Activated naive CD4-positive, alpha-beta T cell treated with anti-CD3 and anti-CD28 coated beads, Interleukin-2, amount 50 U/mL, for 72 hours (primary cell): ENCODE measurements around the gene METAP1D. TPM values are rescaled to one million over a fixed set of nuclear protein-coding genes. Genes with fewer than 3 reads are reported as not detected.
A peak's percentile ranks its signal among the peaks of the same experiment; 100 is the strongest.
"Not testable (repeated sequence)": the region's sequence is repeated elsewhere in the genome, so short reads cannot be mapped to it uniquely, and the experiment has no call there.

Experiments used
- ATAC-seq, 2 donors: fragments of 150-1000 bp; cut with Tn5 transposase; 2 replicates each; pipeline ENCODE4 v1.10.0; 2021; ENCODE audit warnings: mild to moderate bottlenecking in 2 of 2, moderate library complexity in 2 of 2
- DNase-seq, 2 donors: peaks; one replicate each; pipeline ENCODE4 v3.0.0; 2021 to 2022; ENCODE audit warnings: low spot score in 2 of 2
- H3K27ac Mint-ChIP-seq, 2 donors: one replicate each; pipeline ENCODE4 v1.8.0; 2022; ENCODE audit warnings: mild to moderate bottlenecking in 2 of 2, mixed read lengths in 2 of 2
- H3K36me3 Mint-ChIP-seq, 2 donors: one replicate each; pipeline ENCODE4 v1.8.0; 2022; ENCODE audit warnings: mixed read lengths in 2 of 2
- H3K9me3 Mint-ChIP-seq, 2 donors: one replicate each; pipeline ENCODE4 v1.8.0; 2022; ENCODE audit warnings: mixed read lengths in 2 of 2
- total RNA-seq, 2 donors: library from RNA; stranded (reverse); gene quantifications; one replicate each; pipeline ENCODE4 v1.2.3, GENCODE V29; 2022

The METAP1D gene
- total RNA-seq, 2 donors from 2014 or later, result 2.6 to 4.2 TPM

DNA sequence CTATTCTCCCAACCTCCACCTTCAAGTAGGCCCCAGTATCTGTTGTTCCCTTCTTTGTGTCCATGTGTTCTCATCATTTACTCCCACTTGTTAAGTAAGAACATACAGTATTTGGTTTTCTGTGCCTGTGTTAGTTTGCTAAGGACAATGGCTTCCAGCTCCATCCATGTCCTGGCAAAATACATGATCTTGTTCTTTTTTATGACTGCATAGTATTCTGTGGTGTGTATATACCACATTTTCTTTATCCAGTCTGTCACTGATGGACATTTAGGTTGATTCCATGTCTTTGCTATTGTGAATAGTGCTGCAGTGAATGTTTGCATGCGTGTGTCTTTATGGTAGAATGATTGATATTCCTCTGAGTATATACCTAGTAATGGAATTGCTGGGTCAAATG lies 15.8 kb upstream of the METAP1D start:
- not testable (repeated sequence) for ATAC-seq

DNA sequence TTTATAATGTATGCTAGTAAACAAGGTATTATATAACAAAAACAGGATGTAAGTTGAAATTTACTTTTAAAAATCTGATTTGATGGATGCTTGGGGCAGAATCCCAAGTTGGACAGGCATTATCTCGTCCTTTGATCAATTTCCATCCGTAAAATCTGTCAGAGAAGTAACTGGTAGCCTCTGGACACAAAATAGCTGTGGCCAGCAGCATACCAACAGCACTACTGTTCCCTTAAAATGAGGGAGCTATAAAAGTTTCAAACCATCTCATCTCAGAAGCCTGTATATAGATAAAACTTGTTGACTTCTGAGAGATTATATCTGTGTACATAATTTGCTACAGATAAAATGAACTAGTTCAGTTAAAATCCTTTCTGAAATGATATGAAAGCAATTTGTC lies 14.7 kb upstream of the METAP1D start:
- peaks cover 5% of the 10 kb centered on the region in 2 donors for H3K36me3 Mint-ChIP-seq
- no peaks in the 10 kb centered on the region for H3K9me3 Mint-ChIP-seq
- ATAC-seq (no peak), DNase-seq (no peak)
- no peak overlapping the region for H3K27ac Mint-ChIP-seq

More for the DNA sequence above, 15.8 kb upstream of the METAP1D start:
- H3K27ac Mint-ChIP-seq, DNase-seq, H3K9me3 Mint-ChIP-seq: not testable (repeated sequence)
- H3K36me3 Mint-ChIP-seq, result peaks cover 5 to 14% of the 10 kb centered on the region in 2 donors

DNA sequence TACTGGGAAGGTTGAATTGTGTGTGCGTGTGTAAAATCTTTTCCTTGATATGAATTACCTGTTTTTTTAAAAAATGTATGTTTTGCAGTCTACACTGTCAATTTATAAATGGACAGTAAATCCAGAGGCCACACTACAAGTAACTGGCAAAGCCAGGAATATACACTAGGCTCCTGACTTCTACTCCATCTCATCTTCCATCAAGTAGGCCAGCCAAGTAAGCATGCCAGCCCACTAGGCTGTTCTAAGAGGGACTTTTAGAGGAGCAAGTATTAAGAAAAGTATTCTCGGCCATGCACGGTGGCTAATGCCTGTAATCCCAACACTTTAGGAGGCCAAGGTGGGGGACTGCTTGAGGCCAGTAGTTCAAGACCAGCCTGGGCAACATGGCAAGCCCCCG lies 13.0 kb upstream of the METAP1D start:
- Mint-ChIP-seq H3K36me3 (peaks cover 5% of the 10 kb centered on the region in 2 donors), H3K27ac (no peak overlapping the region), H3K9me3 (no peaks in the 10 kb centered on the region)
- DNase-seq (no peak), ATAC-seq (no peak)

DNA sequence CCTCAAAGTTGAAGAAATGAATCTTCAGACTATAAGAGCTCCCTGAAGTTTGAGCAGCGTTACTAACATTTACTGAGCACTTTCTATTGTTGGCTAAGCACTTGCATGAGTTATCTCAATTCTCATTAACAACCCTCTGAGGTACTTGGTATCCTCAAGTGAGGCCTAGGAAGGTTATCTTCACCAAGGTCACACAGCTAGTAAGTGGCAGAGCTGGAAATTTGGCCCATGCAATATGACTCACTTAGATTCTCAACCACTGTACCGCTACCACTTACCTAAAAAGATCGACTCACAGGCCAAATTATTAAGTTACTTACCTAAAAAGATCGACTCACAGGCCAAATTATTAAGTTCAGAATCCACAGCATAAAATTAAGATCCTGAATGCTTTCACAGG lies 8.7 kb upstream of the METAP1D start:
- no peak overlapping the region for H3K27ac Mint-ChIP-seq
- peak; percentile 56 to 61 for ATAC-seq

DNA sequence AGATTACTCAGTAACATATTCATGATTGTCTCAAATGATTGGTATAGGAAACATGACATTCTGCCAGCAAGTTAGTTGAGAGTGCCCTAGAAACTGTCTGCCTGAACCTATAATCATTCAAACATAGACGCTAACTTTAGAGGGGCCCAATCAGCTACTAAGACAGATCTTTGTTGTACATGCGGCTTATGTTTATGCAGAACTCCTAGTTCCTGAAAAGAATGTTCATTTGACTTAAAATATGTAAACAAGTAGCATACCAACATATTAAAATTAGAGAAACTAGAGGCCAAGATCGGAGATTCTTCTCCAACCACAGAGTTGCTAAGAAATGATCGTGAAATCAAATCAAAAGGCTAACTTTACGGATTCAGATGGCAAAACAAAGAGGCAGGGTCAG lies 4.2 kb upstream of the METAP1D start:
- Mint-ChIP-seq H3K27ac (no peak overlapping the region), H3K36me3 (peaks cover 0 to 8% of the 10 kb centered on the region in 2 donors), H3K9me3 (no peaks in the 10 kb centered on the region)
- ATAC-seq, result no peak
- no peak for DNase-seq

More for the DNA sequence above, 8.7 kb upstream of the METAP1D start:
- Mint-ChIP-seq H3K9me3 (no peaks in the 10 kb centered on the region), H3K36me3 (no peaks in the 10 kb centered on the region)
- no peak for DNase-seq

DNA sequence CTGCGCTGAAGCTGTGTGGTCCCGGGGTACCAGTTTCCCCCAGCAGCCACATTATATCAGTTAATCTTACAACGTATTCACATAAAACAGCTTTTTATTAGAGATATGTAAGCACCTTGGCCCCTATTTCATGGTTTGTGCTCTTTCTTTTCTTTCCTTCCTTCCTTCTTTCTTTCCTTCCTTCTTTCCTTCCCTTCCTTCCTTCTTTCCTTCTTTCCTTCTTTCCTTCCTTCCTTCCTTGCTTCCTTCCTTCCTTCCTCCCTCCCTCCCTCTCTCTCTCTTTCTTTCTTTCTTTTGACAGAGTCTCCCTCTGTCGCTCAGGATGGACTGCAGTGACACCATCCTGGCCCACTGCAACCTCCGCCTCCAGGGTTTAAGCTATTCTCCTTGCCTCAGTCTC lies 3.7 kb upstream of the METAP1D start:
- DNase-seq, result no peak
- H3K36me3 Mint-ChIP-seq, result peaks cover 0 to 10% of the 10 kb centered on the region in 2 donors
- ATAC-seq, result no peak

DNA sequence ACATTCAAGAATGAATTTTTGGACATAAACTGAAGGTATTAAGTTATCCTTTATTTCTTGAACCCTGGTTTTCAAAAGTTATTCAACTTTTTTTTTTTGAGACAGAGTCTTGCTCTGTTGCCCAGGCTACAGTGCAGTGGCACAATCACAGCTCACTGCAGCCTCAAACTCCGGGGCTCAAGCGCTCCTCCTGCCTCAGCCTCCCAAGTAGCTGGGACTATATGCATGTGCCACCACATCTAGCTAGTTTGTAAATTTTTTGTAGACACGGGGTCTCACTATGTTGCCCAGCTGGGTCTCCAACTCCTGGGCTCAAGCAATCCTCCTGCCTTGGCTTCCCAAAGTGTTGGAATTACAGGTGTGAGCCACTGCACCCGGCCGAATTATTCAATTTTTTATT lies 2.7 kb upstream of the METAP1D start:
- ATAC-seq, H3K9me3 Mint-ChIP-seq, H3K36me3 Mint-ChIP-seq, DNase-seq, H3K27ac Mint-ChIP-seq: not testable (repeated sequence)

More for the DNA sequence above, 3.7 kb upstream of the METAP1D start:
- H3K9me3 Mint-ChIP-seq, result no peaks in the 10 kb centered on the region
- no peak overlapping the region for H3K27ac Mint-ChIP-seq

DNA sequence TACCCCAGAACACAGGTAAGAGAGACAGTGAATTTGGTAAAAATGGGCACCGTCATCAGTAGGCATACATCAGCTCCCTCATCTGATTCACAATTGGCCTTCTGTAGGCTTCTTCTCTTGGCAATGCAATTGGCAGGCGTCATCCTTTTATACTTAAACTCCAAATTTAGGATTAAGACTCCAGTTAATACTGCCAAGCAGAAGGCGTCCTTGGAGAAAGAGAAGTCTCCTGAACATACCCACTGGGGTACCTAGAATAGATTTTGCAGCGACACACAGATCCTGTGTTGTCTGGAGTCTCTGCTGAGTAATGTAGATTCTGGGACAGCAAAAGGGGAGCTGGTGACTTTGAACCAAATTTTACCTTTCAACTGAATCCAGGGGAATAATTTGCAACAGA lies 592 bp upstream of the METAP1D start:
- no peaks in the 10 kb centered on the region for H3K9me3 Mint-ChIP-seq
- no peak for DNase-seq
- peaks cover 0 to 10% of the 10 kb centered on the region in 2 donors for H3K36me3 Mint-ChIP-seq
- peak overlapping the region in 1 of 2 donors; percentile 85 for H3K27ac Mint-ChIP-seq
- peak in 1 of 2 donors; percentile 2 for ATAC-seq

DNA sequence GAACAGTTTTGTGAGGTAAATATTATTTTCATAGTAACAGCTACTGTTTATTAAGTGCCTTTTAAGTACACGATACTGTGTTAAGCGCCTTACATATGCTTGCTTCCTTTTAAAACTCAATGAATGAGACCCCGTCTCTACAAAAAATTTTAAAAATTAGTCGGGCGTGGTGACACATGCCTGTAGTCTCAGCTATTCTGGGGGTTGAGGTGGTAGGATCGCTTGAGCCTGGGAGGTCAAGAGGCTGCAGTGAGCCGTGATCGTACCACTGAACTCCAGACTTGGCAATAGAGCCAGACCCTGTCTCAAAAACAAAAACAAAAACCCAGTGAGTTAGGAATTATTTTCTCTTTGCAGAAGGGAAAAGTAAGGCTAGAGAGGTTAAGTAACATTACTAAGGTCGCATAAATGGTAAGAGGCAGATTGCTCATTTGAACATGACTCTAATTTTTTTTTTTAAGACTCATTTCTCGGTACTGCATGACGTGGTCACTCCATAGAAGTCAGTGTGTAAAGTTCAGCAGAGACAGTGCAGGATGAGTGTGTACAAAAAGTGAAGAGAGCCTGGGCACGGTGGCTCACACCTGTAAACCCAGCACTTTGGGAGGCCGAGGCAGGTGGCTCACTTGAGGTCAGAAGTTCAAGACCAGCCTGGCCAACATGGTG lies 1.1 kb downstream of the METAP1D start:
- Mint-ChIP-seq H3K27ac (peak overlapping the region in 1 of 2 donors; percentile 85), H3K36me3 (peaks cover 0 to 10% of the 10 kb centered on the region in 2 donors), H3K9me3 (no peaks in the 10 kb centered on the region)
- DNase-seq (no peak), ATAC-seq (no peak)

DNA sequence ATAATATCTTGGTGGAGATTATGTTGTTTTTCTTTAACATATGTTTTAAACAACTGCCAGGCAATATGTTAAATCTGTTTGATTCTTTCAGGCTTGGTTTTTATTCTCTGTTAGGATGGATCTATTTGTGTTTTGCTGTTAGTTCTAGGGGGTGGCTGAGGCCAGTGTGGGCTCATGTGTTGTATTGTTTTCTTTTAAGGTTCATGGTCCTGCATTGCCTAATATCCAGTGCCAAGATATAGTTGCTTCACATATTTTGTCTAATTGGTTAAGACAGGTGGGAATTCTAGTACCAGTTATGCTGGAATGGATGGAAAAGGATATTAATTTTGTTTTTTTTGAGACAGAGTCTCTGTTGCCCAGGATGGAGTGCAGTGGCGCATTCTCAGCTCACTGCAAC lies 7.6 kb downstream of the METAP1D start:
- DNase-seq (no peak), ATAC-seq (no peak)
- Mint-ChIP-seq H3K27ac (no peak overlapping the region), H3K36me3 (peaks cover 0 to 6% of the 10 kb centered on the region in 2 donors), H3K9me3 (no peaks in the 10 kb centered on the region)

DNA sequence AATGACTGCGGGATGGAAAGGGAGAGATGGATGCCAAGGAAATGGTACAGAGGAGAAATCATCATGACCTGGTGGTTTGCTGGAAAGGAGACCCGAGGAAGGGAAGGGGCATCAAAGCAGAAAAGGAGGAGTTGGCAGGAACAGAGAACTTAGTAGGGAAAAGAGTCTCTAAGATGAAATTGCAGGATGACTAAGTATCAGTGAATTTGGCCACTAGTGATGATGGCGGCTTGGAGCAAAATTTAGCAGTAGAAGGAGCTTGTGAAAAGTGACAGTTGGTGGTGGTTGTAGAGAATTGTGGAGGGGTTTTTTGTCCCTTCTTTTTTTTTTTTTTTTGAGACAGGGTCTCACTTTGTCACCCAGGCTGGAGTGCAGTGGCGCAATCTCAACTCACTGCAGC lies 10.1 kb downstream of the METAP1D start:
- Mint-ChIP-seq H3K27ac (no peak overlapping the region), H3K36me3 (peaks cover 0 to 6% of the 10 kb centered on the region in 2 donors), H3K9me3 (no peaks in the 10 kb centered on the region)
- ATAC-seq (no peak), DNase-seq (no peak)

DNA sequence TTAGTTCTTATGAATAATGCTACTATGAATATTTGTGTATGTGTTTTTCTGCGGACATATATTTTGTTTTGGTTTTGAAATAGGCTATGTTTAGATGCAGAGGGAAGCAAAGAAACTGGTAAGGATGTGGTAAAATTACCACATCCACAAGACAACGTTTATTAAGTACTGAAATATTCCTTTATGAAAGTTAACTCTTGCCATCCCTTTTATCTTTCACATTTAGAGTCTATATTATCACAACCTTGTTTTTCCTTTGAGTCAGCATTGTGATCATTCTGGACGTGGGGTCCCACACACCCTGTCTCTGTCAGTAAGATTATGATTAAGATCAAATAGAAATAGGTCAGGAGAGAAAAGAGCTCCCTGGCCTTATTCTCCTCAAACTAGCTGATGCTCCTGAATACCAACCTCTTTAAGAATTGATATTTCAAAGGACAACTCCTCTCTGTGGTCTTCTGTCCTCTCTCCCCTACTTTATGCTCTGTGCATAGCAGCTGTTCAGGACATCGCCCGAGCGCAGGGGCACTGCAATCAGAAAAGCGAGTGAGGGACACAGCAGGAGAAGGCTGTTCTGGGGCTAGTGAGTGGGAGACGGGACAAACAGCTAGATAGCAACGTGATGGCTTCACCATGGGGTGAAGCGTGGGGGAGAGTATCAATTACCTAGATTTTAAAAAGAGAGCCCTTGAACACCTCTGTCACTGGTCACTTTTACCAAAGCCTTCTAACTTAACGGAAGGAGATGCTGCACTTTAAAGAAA lies 12.2 kb downstream of the METAP1D start:
- DNase-seq (no peak), ATAC-seq (peak in 1 of 2 donors; percentile 89)
- Mint-ChIP-seq H3K27ac (no peak overlapping the region), H3K36me3 (peaks cover 0 to 6% of the 10 kb centered on the region in 2 donors), H3K9me3 (no peaks in the 10 kb centered on the region)

DNA sequence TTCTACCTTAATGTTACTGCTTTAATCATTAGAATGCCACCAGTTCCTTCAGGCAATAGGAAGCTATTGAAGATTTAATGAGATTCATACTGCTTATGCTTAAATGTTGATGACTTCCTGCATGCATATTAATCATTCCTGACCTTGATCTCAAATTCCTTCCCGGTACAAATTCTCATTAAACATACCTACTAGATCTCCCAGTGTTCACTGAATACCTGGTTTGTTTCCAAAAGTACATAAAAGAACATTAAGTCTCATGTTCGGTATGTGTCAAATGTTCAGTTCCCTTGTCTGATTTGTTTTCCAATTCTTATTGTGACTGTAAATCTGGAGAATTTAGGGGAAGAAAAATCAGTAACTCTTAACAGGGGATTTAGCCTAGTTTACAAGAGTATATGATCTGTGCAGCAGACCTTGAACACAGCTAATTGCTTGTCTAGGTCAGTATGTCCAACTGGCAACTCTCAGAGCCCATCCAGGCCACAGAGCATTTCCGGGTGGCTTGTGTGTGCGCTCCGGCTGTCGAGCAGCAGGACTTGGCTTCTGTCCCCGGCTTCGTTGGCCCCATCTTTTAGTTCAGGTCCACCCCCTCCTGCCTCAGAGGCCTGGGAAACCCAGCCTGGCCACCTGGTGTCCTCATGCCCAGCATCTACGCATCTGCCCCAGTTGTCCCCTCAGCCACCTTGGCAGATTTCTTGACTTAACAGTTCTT lies 13.1 kb downstream of the METAP1D start:
- no peaks in the 10 kb centered on the region for H3K9me3 Mint-ChIP-seq
- DNase-seq, result no peak
- peaks cover 0 to 6% of the 10 kb centered on the region in 2 donors for H3K36me3 Mint-ChIP-seq
- no peak for ATAC-seq
- H3K27ac Mint-ChIP-seq, result peak overlapping the region in 1 of 2 donors; percentile 24

DNA sequence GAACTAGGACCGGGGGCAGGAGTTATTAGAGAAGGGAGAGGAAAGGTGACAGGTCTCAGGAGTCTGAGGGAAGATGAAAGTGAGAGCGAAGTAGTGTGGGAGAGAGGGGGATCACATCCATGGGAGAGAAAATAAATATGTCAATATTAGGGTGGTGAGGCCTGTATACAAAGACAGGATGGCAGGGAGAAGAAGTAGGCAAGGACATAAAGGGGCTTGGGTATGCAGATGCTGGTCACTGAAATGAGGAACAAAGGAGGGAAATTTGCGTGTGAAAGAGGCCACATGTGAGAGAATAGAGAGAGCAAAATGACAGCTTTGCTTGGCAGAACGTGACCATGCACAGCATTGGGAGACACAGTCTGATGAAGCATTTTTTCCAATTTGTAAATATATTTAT lies 13.6 kb downstream of the METAP1D start:
- Mint-ChIP-seq H3K36me3 (peaks cover 0 to 6% of the 10 kb centered on the region in 2 donors), H3K27ac (peak overlapping the region in 1 of 2 donors; percentile 24), H3K9me3 (no peaks in the 10 kb centered on the region)
- DNase-seq, result no peak
- ATAC-seq, result no peak

DNA sequence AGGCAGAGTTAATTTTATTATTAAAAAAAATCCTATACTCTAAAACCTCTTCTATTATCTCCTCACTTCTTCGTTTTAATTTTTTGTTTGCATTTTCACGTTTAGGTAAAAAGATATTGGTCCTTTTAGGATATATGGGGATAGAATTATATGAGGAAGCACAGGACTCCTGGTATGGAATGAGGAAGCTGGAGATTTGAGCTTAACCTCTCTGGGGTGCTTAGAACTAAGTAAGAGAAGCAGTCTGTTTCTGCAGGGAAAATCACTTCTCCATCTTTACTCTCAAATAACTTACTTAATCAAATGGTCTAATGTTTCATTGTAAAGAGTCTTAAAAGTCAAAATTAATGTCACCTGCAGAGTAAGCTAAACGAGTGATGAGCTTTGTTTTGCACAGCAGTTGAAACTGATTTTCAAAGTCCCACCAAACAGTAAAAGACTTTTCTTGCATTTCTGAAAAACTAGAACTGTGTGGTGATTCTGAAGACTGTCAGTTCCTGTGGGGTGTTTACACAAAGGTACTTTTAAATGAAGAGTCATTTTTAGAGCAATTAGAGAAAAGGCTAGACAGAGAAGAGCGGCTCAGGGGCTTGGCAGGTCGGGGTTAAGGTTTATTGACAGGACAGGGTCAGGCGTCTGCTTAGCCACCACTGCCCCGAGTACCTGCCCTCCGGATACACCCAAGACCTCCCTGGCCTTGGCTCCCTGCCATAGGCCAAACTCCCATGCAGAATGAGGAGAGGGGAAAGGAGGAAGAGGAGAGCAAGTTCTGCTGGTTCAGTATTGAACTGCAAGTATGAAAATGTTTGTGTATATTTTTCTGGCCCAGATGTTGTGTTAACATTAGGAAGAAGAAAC lies 21.6 kb downstream of the METAP1D start:
- no peak overlapping the region for H3K27ac Mint-ChIP-seq
- DNase-seq (no peak), ATAC-seq (no peak)
- no peaks in the 10 kb centered on the region for H3K36me3 Mint-ChIP-seq
- H3K9me3 Mint-ChIP-seq, result no peaks in the 10 kb centered on the region

DNA sequence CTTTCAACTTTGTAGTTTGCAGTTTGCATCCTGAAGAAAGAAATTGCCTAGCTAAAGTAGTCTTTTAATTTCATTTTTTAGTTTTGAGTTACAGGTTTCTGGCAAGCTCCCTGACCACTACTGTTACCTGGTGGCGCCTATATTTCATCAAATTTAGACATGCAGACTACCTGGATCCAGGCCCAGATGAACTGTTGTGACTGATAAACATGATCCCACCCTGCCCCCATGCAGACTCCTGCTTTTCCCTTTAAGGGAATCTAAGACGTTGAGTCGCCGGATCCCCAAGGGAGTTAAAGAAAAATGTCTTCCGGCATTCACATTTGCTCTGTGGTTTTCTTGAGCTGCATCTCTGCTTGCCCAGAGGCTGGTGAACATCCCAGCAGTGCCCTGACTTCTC lies 22.2 kb downstream of the METAP1D start:
- Mint-ChIP-seq H3K36me3 (no peaks in the 10 kb centered on the region), H3K9me3 (no peaks in the 10 kb centered on the region), H3K27ac (no peak overlapping the region)
- ATAC-seq (no peak), DNase-seq (no peak)
